Activated CD8-positive, alpha-beta memory T cell treated with anti-CD3 and anti-CD28 coated beads for 24 hours (primary cell): ENCODE data around the gene SLC35F5.
"Not testable (repeated sequence)": the region's sequence is repeated elsewhere in the genome, so short reads cannot be mapped to it uniquely, and the experiment has no call there.

Experiments used
- DNase-seq: peaks from one replicate; pipeline ENCODE4 v3.0.0-alpha.2; 2020

Gene SLC35F5

GRCh38 chr2:113755835-113756354 is 547 bp downstream of the SLC35F5 start:
- DNase-seq = no peak

GRCh38 chr2:113755035-113755834 is 1.2 kb downstream of the SLC35F5 start:
- no peak for DNase-seq

- DNase-seq = no peak
Observed at GRCh38 chr2:113754160-113754559, 2.3 kb downstream of the SLC35F5 start.

- DNase-seq = no peak
Observed at GRCh38 chr2:113750385-113750784, 6.1 kb downstream of the SLC35F5 start.

- no peak for DNase-seq
Observed at GRCh38 chr2:113741091-113741490, 15.4 kb downstream of the SLC35F5 start.

- no peak for DNase-seq
Observed at GRCh38 chr2:113739849-113740248, 16.6 kb downstream of the SLC35F5 start.

GRCh38 chr2:113734185-113734584 is 22.3 kb downstream of the SLC35F5 start:
- DNase-seq = no peak

- no peak for DNase-seq
Observed at GRCh38 chr2:113724010-113724409, 32.4 kb downstream of the SLC35F5 start.

GRCh38 chr2:113723411-113723810 is 33.0 kb downstream of the SLC35F5 start:
- no peak for DNase-seq

GRCh38 chr2:113720167-113720566 is 36.3 kb downstream of the SLC35F5 start:
- DNase-seq = no peak

GRCh38 chr2:113716291-113716690 is 40.2 kb downstream of the SLC35F5 start:
- no peak for DNase-seq

GRCh38 chr2:113712941-113713340 is 43.5 kb downstream of the SLC35F5 start:
- no peak for DNase-seq

- DNase-seq = no peak
Observed at GRCh38 chr2:113711851-113712250, 44.6 kb downstream of the SLC35F5 start.

- DNase-seq = no peak
Observed at GRCh38 chr2:113709022-113709421, 47.4 kb downstream of the SLC35F5 start.

- DNase-seq = no peak
Observed at GRCh38 chr2:113707106-113707505, 49.3 kb downstream of the SLC35F5 start.

GRCh38 chr2:113705982-113706523 is 50.4 kb downstream of the SLC35F5 start:
- DNase-seq = no peak

- not testable (repeated sequence) for DNase-seq
Observed at GRCh38 chr2:113704300-113704993, 52.0 kb downstream of the SLC35F5 start.

- no peak for DNase-seq
Observed at GRCh38 chr2:113703386-113704299, 52.8 kb downstream of the SLC35F5 start.

GRCh38 chr2:113700186-113700841 is 56.1 kb downstream of the SLC35F5 start:
- DNase-seq = peak; percentile 67

- DNase-seq = no peak
Observed at GRCh38 chr2:113698892-113699447, 57.5 kb downstream of the SLC35F5 start.

- not testable (repeated sequence) for DNase-seq
Observed at GRCh38 chr2:113698251-113698650, 58.2 kb downstream of the SLC35F5 start.

- DNase-seq = no peak
Observed at GRCh38 chr2:113697516-113697915, 58.9 kb downstream of the SLC35F5 start.
